ENCODE results near the gene MCRIP1.

Gene MCRIP1

DNA sequence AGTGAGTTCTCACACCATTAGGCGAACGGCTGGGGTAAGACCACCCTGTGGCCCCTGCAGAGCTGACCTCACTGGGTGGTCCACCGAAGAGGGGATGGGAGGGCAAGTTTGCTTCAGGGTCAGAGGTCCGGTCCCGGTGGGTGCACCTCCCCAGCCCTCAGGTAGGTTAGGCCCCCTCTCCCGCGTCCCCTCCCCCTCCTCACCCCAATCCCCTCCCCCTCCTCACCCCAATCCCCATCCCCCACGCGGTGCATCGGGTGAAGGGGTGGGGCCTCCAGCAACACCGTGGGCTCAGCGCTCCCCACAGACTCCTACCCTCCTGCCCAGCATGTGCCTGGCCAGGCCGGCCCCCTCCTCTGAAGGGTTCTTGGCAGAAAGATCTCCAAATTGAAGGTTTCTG, 13.4 kb downstream of the MCRIP1 start:
- DNase-seq (ENCODE audit: low spot score), result no peak

DNA sequence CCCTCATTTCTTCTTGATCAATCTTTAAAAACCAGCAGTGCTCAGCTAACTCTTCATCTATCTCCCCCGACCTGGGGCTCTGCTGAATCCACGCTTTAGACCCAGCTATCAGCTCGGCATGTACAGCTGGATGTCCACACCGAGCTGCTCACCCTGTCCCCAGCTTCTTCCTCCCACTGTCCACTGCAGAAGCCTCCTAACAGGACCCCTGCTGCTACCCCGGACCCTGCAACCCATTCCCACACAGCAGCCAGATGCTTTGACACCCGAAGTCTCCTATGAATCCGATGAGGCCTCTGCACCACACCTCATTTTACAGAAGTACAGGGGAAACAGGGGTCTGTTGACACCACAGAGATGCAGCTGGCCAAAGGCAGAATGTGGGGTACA, 15.3 kb downstream of the MCRIP1 start:
- no peak for DNase-seq (ENCODE audit: low spot score)

GRCh38 chr17:81815646-81815986, 17.5 kb downstream of the MCRIP1 start:
- no peak for DNase-seq (ENCODE audit: low spot score)

GRCh38 chr17:81814748-81815645, 18.1 kb downstream of the MCRIP1 start:
- no peak for DNase-seq (ENCODE audit: low spot score)

DNA sequence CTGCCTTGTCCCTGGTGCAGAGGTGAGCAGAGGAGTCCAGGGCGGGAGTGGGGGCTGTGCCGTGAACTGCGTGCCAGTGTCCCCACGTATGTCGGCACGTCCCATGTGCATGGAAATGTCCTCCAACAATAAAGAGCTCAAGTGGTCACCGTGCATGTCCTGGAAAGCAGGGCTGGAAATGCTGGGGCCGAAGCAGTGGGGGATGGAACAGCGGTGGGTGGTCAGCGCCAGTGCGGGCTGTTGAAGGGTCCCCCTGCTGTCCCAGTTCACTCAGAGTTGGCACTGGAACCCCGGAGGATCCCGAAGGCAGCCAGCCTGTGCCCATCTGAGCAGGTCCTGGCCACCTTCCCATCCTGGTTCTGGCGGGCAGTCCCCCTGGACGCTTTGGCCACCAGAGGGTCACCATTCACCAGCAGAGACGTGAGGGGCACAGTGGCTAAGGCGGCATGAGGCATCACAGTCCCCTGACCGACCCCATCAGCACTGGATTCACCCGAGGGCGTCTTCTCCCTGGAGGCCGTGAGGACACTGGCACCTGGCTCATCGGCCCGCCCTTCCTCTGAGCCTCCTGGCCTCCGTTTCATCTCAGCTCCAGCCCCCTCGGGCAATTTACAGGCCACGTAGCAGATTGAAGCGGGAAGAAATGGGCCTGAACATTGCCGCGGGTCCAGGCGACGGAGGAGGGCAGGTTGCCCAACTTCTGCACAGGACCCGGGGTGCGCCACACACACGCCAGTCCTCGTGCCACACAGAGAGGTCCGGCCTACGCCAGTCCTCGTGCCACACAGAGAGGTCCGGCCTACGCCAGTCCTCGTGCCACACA, 19.0 kb downstream of the MCRIP1 start:
- DNase-seq (ENCODE audit: low spot score), result no peak

DNA sequence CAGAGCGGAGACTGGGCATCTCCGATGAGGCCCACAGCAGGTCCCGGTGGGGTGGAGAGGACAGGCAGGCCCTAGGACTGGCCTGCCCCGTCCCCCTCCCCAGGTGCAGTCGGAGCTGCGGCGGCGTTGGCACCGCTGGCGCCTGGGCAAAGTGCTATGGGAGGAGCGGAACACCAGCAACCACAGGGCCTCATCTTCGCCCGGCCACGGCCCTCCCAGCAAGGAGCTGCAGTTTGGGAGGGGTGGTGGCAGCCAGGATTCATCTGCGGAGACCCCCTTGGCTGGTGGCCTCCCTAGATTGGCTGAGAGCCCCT, 19.8 kb downstream of the MCRIP1 start:
- DNase-seq (ENCODE audit: low spot score), result no peak

- no peak for DNase-seq (ENCODE audit: low spot score)
Observed at GRCh38 chr17:81812571-81813370, 20.3 kb downstream of the MCRIP1 start.

DNA sequence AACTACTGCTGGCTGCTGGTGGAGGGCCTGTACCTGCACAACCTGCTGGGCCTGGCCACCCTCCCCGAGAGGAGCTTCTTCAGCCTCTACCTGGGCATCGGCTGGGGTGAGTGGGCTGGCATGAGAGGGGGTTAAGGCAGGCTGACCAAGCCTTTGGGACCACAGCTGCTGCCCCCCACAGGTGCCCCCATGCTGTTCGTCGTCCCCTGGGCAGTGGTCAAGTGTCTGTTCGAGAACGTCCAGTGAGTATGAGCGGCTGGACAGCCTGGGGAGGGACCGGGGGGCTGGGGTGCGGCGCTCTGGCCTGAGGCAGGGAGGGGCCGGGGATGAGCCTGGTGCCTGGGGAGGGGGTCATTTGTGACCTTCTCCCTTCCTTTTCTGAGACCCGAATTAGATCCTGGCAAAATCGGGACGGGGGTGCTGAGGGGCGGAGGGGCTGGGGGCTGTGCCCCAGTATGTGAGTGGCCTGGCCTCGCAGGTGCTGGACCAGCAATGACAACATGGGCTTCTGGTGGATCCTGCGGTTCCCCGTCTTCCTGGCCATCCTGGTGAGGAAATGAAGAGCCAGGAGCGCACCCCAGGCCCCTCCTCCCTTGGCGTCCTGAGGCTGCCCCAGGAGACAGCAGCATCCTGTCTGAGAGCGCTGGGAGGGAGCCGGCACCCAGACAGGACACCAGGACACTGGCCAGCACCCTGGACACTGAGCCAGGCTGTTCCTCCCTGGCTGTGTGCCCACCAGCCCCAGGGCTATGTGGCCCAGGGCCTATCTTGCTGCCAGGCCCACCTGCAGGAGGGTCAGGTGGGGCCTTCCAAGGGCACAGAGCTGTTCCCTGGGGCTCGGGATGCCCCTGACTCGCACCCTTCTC, 21.2 kb downstream of the MCRIP1 start:
- no peak for DNase-seq (ENCODE audit: low spot score)

DNA sequence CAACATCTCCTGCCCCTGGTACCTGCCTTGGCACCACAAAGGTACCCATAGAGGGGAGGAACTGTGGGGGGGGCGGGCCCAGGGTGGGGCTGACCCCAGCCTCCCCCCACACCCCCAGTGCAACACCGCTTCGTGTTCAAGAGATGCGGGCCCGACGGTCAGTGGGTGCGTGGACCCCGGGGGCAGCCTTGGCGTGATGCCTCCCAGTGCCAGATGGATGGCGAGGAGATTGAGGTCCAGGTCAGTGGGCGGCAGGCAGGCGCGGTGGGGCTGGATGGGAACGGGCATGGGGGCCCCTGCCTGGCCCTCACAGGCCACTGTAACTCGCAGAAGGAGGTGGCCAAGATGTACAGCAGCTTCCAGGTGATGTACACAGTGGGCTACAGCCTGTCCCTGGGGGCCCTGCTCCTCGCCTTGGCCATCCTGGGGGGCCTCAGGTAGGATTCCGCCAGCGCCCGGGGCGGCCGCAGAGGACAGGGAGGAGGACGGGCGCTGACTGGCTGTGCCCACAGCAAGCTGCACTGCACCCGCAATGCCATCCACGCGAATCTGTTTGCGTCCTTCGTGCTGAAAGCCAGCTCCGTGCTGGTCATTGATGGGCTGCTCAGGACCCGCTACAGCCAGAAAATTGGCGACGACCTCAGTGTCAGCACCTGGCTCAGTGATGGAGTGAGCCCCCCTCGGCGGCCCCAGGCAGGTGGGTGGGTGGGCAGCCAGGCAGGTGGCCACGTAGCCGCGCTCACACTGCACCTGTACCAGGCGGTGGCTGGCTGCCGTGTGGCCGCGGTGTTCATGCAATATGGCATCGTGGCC, 22.0 kb downstream of the MCRIP1 start:
- DNase-seq (ENCODE audit: low spot score), result no peak

- no peak for DNase-seq (ENCODE audit: low spot score)
Observed at GRCh38 chr17:81810476-81810875, 22.6 kb downstream of the MCRIP1 start.

DNA sequence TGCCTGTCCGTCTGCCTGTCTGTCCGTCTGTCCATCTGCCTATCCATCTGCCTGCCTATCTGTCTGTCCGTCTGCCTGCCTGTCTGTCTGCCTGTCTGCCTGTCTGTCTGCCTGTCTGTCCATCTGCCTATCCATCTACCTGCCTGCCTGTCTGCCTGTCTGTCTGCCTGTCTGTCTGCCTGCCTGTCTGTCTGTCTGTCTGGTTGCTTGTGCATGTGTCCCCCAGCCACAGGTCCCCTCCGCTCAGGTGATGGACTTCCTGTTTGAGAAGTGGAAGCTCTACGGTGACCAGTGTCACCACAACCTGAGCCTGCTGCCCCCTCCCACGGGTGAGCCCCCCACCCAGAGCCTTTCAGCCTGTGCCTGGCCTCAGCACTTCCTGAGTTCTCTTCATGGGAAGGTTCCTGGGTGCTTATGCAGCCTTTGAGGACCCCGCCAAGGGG, 23.5 kb downstream of the MCRIP1 start:
- no peak for DNase-seq (ENCODE audit: low spot score)

- no peak for DNase-seq (ENCODE audit: low spot score)
Observed at GRCh38 chr17:81808778-81809555, 24.1 kb downstream of the MCRIP1 start.

- no peak for DNase-seq (ENCODE audit: low spot score)
Observed at GRCh38 chr17:81807839-81808238, 25.3 kb downstream of the MCRIP1 start.

GRCh38 chr17:81807210-81807719, 25.8 kb downstream of the MCRIP1 start:
- DNase-seq (ENCODE audit: low spot score), result no peak

GRCh38 chr17:81806461-81807209, 26.5 kb downstream of the MCRIP1 start:
- no peak for DNase-seq (ENCODE audit: low spot score)

DNA sequence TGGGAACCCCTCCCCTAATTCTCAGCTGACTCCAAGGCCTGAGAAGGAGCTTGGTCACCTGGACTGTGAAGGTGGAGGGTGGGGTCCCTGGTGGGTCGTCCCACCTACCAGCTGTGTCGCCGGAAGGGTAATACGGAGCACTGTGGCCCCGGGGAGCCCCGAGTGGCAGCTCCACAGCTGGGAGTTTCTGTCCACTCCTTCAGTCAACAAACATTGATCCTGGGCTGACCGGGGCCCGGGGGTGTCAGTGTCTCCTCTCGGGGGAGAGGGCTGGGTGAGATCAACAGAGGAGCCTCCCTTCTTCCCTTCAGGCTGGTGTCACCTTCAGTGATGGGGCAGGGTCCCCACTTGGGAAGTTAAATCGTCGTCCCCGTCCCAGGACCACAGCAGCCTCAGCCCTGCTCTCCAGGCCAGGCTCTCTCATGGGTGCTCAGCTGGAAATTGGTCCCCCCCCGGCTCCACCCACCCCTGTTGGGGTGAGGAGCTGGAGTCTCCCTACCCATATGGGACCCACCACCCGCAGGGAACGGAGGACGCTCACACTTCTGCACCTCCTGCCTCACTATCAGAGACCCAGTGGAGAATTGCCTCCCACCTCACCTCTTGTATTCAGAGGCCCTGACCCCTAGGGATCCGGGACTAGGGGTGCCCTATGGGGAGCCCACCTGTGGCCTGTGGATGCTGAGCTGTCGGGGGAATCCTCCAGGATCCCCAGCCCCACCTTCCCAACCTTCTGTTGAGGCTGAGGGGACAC, 27.2 kb downstream of the MCRIP1 start:
- no peak for DNase-seq (ENCODE audit: low spot score)

DNA sequence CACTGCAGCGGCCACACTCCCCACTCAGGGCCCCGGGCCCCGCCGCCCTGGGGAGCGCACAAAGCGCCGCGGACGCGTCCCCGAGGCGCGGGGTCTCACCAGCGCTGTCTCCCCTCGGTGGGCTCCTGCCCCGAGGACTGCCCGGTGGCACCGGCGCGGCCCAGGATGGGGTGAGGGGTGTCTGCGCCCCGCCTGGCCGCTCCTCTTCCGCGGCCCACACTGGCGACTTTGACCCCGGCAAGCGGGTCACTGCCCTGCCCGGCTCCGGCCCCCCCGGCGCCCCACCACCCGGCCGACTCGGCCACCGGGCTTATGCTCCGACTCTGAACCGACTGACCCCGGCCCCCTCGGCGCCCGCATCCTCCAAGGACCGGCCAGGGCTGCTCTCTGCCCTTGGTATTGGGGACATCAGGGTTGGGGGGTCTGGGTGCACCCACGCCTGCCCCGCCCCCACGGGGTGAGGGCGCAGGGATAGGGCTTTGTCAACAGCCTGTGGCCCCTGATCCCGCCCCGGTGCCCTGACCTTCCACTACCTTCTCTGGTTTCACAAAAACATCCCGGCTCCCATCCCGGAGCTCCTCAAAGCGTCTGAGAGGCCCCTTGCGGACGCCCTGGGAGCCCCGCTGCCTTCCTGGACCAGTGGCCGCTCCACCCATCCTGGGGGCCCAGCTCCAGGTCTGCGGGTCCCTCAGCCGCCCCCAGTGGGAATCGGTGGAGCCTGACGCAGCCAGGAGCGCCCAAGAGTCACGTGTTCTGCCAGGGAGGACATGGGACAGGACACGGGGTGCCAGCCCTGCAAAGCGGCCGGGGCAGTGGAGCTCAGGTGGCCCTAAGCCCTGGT, 28.3 kb downstream of the MCRIP1 start:
- no peak for DNase-seq (ENCODE audit: low spot score)
